ENCODE measurements around the gene ROBO1. TPM values are rescaled to one million over a fixed set of nuclear protein-coding genes. Genes with fewer than 3 reads are reported as not detected.

ROBO1 gene
- total RNA-seq, 1 experiment from 2014 or later: 35.5 TPM

DNA sequence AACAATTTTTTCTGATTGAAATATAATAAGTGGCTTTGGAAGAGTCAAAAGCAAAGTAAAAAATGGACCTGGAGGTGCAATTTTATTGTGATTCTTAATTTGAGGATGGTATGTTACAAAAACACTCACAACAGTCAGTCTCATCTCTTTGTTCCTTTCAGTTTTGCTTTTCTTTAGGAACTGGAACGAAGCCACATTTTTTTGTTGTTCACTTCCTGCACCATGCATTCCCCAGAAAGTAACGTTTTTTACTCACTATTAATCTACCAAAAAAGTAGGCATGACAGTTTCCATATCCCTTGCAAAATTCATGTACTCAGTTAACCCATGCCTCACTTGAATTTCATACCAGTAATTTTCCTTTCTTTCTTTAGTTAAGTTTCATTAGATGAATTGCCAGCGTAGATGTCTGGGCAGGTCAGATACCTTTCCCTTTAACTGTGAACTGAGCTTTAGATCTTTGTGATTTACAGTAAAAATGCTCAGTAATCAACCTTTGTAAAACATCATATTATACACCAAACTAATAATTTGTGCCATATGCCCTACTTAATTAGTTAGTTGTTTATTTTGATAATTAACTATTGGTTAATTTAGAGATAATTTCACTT is 384.3 kb downstream of the ROBO1 start:
- intact Hi-C loops (cut with micrococcal nuclease): no loop called here
- ATAC-seq (no peak; the same call in 1 of the 2 replicates), DNase-seq (peak; percentile 36)
- no TSS peak for BruUV-seq (replicated peaks)
- Histone ChIP-seq H3K4me2 (ENCODE audit: low read length) (peak overlapping the region; percentile 35), H2AFZ (ENCODE audit: low read length) (no peak overlapping the region), H3K9ac (ENCODE audit: low read length) (no peak overlapping the region), H3F3A (ENCODE audit: low read length, unreplicated experiment) (no peaks in the 10 kb centered on the region), H4K20me1 (ENCODE audit: low read length) (no peaks in the 10 kb centered on the region), H3K9me2 (replicated peaks; ENCODE audit: low read length) (no peaks in the 10 kb centered on the region), H3K36me3 (ENCODE audit: low read depth, low read length) (no peaks in the 10 kb centered on the region), H3K4me3 (ENCODE audit: low read length) (no peak overlapping the region), H3K9me3 (ENCODE audit: low read length) (no peaks in the 10 kb centered on the region), H3K27me3 (ENCODE audit: low read length) (peaks cover 24% of the 10 kb centered on the region), H3K79me2 (ENCODE audit: low read length) (no peaks in the 10 kb centered on the region), H3K27ac (ENCODE audit: low read length) (no peak overlapping the region), H3K4me1 (ENCODE audit: insufficient read depth, low read length) (no peaks in the 10 kb centered on the region)
- CTCF ChIA-PET: no interaction called here
- POLR2A ChIA-PET (ENCODE audit: unreplicated experiment): no interaction called here
- TF ChIP-seq, protein P1, sequence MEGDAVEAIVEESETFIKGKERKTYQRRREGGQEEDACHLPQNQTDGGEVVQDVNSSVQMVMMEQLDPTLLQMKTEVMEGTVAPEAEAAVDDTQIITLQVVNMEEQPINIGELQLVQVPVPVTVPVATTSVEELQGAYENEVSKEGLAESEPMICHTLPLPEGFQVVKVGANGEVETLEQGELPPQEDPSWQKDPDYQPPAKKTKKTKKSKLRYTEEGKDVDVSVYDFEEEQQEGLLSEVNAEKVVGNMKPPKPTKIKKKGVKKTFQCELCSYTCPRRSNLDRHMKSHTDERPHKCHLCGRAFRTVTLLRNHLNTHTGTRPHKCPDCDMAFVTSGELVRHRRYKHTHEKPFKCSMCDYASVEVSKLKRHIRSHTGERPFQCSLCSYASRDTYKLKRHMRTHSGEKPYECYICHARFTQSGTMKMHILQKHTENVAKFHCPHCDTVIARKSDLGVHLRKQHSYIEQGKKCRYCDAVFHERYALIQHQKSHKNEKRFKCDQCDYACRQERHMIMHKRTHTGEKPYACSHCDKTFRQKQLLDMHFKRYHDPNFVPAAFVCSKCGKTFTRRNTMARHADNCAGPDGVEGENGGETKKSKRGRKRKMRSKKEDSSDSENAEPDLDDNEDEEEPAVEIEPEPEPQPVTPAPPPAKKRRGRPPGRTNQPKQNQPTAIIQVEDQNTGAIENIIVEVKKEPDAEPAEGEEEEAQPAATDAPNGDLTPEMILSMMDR (conservative IDR thresholded peaks at IDR 0.05; ENCODE audit: low read depth, low read length): no peak
- TF ChIP-seq EZH2 (IDR thresholded peaks at IDR 0.05; ENCODE audit: low read length, unreplicated experiment): no peak
- TF ChIP-seq EZH2phosphoT487 (IDR thresholded peaks at IDR 0.05; ENCODE audit: borderline replicate concordance, low read length): no peak

DNA sequence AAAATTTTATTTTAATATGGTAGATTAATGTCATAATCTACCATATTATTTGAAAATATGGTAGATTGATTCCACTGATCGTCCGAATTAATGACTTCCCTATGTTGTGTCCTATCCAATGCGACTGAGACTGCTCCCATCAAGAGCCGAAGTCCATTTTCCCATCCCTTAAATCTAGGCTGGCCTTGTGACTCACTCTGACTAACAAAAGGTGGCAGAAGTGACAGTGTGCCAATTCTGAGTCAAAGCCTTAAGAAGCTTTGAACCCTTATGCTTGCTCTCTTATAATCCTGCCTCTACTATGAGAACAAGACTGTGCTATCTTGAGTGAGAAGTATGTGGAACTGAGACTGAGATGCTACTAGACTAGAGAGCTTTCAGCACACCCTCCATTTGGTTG is 387.2 kb downstream of the ROBO1 start:
- DNase-seq (peak; percentile 25), ATAC-seq (no peak)
- no peaks in the 10 kb centered on the region for H3K79me2 ChIP-seq (ENCODE audit: low read length)
- no peak overlapping the region for H2AFZ ChIP-seq (ENCODE audit: low read length)
- no peaks in the 10 kb centered on the region for H3K4me1 ChIP-seq (ENCODE audit: insufficient read depth, low read length)
- POLR2A ChIA-PET (ENCODE audit: unreplicated experiment): no interaction called here
- BruUV-seq (replicated peaks): no TSS peak
- no peaks in the 10 kb centered on the region for H3K36me3 ChIP-seq (ENCODE audit: low read depth, low read length)
- no peak overlapping the region for H3K9ac ChIP-seq (ENCODE audit: low read length)
- intact Hi-C loops (cut with micrococcal nuclease): no loop called here
- peaks cover 12% of the 10 kb centered on the region; the same call in 1 of the 2 replicates for H3K27me3 ChIP-seq (ENCODE audit: low read length)
- no peak overlapping the region for H3K4me2 ChIP-seq (ENCODE audit: low read length)
- H3F3A ChIP-seq (ENCODE audit: low read length, unreplicated experiment): no peaks in the 10 kb centered on the region
- TF ChIP-seq EZH2 (IDR thresholded peaks at IDR 0.05; ENCODE audit: low read length, unreplicated experiment): no peak
- TF ChIP-seq, protein P1 (conservative IDR thresholded peaks at IDR 0.05; ENCODE audit: low read depth, low read length): no peak
- no peak for TF ChIP-seq EZH2phosphoT487 (IDR thresholded peaks at IDR 0.05; ENCODE audit: borderline replicate concordance, low read length)
- no peaks in the 10 kb centered on the region for H3K9me3 ChIP-seq (ENCODE audit: low read length)
- no peak overlapping the region for H3K27ac ChIP-seq (ENCODE audit: low read length)
- no peak overlapping the region for H3K4me3 ChIP-seq (ENCODE audit: low read length)
- H4K20me1 ChIP-seq (ENCODE audit: low read length): no peaks in the 10 kb centered on the region
- CTCF ChIA-PET: no interaction called here
- no peaks in the 10 kb centered on the region for H3K9me2 ChIP-seq (replicated peaks; ENCODE audit: low read length)

DNA sequence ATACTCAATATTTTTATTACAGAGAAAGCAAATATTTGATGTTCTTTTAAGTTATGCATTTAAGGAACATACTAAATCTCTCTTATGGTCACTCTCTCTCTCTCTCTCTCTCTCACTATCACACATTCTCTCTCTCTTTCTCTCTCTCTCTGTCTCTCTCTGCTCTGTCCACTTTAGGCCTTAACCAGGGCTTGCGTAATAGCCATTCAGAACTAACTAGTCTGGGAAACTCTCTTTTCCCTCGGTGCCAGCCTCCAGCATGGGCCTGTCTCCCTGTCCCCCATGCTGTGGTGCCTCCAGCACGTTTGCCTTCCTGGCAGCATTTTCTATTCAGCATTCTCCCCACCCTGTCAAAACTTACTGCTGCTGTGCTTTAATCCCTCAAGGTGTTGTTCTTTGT is 389.7 kb downstream of the ROBO1 start:
- CTCF ChIA-PET: no interaction called here
- H3K27ac ChIP-seq (ENCODE audit: low read length): no peak overlapping the region
- H3K79me2 ChIP-seq (ENCODE audit: low read length): no peaks in the 10 kb centered on the region
- intact Hi-C loops (cut with micrococcal nuclease): no loop called here
- no peak for ATAC-seq
- DNase-seq: no peak
- no peak overlapping the region for H2AFZ ChIP-seq (ENCODE audit: low read length)
- no peak overlapping the region for H3K4me3 ChIP-seq (ENCODE audit: low read length)
- H3K9ac ChIP-seq (ENCODE audit: low read length): no peak overlapping the region
- no TSS peak for BruUV-seq (replicated peaks)
- TF ChIP-seq, protein P1 (conservative IDR thresholded peaks at IDR 0.05; ENCODE audit: low read depth, low read length): no peak
- TF ChIP-seq EZH2phosphoT487 (IDR thresholded peaks at IDR 0.05; ENCODE audit: borderline replicate concordance, low read length): no peak
- no peak for TF ChIP-seq EZH2 (IDR thresholded peaks at IDR 0.05; ENCODE audit: low read length, unreplicated experiment)
- H4K20me1 ChIP-seq (ENCODE audit: low read length): no peaks in the 10 kb centered on the region
- no peaks in the 10 kb centered on the region for H3K4me1 ChIP-seq (ENCODE audit: insufficient read depth, low read length)
- H3K4me2 ChIP-seq (ENCODE audit: low read length): no peak overlapping the region
- no peaks in the 10 kb centered on the region for H3K9me2 ChIP-seq (replicated peaks; ENCODE audit: low read length)
- H3K9me3 ChIP-seq (ENCODE audit: low read length): no peaks in the 10 kb centered on the region
- peaks cover 9% of the 10 kb centered on the region; the same call in 1 of the 2 replicates for H3K27me3 ChIP-seq (ENCODE audit: low read length)
- POLR2A ChIA-PET (ENCODE audit: unreplicated experiment): no interaction called here
- H3K36me3 ChIP-seq (ENCODE audit: low read depth, low read length): no peaks in the 10 kb centered on the region
- H3F3A ChIP-seq (ENCODE audit: low read length, unreplicated experiment): no peaks in the 10 kb centered on the region

Data from PC-3 (cell line).